Nephron progenitor cell (in vitro differentiated cells): ENCODE results near the gene EFNA2.

ENCODE experiments used
- DNase-seq: peaks from one replicate; pipeline ENCODE4 v3.0.0; 2021
- H3K27ac Mint-ChIP-seq: 2 replicates; pipeline ENCODE4 v1.8.0; 2021; ENCODE audit warnings: mild to moderate bottlenecking, moderate library complexity, mixed read lengths
- H3K27me3 Mint-ChIP-seq: 2 replicates; pipeline ENCODE4 v1.8.0; 2021; ENCODE audit warnings: mild to moderate bottlenecking, low read depth, mixed read lengths; ENCODE audit not compliant: poor library complexity
- H3K36me3 Mint-ChIP-seq: 2 replicates; pipeline ENCODE4 v1.8.0; 2021; ENCODE audit warnings: low read depth, mixed read lengths
- H3K4me1 Mint-ChIP-seq: 2 replicates; pipeline ENCODE4 v1.8.0; 2021; ENCODE audit warnings: mixed read lengths
- H3K4me3 Mint-ChIP-seq: 2 replicates; pipeline ENCODE4 v1.8.0; 2021; ENCODE audit warnings: mild to moderate bottlenecking, moderate library complexity, mixed read lengths
- H3K9me3 Mint-ChIP-seq: 2 replicates; pipeline ENCODE4 v1.8.0; 2021; ENCODE audit warnings: mild to moderate bottlenecking, moderate library complexity, mixed read lengths
- TF ChIP-seq, protein P1 (sequence below): fragments of 200-600 bp; sonication (generic); IDR thresholded peaks from 2 replicates; pipeline ENCODE4 v1.5.0; 2021; ENCODE audit warnings: antibody characterized with exemption

The EFNA2 gene

DNA sequence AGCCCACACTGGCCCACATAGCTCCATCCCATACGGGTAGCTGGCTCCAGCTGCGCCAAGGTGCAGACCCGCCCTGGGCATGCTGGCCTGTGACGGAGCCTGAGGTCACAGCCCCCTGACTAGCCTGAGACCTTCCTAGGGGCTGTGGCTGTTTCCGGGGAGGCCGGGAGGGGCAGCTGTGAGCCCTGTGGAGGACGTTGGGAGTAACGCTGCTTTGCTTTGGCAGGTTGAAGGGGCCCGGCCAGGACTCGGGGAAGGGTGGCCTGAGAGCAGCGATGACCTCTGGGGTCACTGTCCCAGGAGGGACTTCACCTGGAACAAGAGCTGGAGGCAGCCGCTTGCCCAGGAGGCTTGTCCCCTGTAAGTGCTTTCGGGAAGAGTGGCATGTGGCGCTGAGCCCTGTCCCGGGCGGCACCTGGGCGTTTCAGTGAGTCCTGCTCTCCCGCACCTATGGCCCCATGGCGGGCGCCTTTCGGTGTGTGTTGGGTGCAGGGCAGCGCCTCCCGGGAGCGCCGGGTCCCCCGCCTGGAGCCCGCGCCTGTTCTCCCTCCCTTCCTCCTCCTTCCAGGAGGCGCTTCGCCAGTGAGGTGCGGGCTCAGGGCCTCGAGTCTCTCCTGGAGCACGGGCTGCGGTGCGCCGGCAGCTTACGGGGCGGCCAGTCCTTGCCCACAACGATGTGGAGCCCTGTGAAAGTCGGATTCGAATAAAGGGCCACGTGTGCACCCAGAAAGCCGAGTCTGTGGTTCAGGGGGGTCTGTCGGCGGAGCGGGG lies 11.4 kb upstream of the EFNA2 start:
- Mint-ChIP-seq H3K27ac (peak overlapping the region; percentile 95), H3K27me3 (peaks cover 3% of the 10 kb centered on the region), H3K4me3 (peak overlapping the region; percentile 72), H3K4me1 (peaks cover 54% of the 10 kb centered on the region), H3K9me3 (no peaks in the 10 kb centered on the region), H3K36me3 (peaks cover 38% of the 10 kb centered on the region)
- no peak for DNase-seq
- TF ChIP-seq, protein P1, sequence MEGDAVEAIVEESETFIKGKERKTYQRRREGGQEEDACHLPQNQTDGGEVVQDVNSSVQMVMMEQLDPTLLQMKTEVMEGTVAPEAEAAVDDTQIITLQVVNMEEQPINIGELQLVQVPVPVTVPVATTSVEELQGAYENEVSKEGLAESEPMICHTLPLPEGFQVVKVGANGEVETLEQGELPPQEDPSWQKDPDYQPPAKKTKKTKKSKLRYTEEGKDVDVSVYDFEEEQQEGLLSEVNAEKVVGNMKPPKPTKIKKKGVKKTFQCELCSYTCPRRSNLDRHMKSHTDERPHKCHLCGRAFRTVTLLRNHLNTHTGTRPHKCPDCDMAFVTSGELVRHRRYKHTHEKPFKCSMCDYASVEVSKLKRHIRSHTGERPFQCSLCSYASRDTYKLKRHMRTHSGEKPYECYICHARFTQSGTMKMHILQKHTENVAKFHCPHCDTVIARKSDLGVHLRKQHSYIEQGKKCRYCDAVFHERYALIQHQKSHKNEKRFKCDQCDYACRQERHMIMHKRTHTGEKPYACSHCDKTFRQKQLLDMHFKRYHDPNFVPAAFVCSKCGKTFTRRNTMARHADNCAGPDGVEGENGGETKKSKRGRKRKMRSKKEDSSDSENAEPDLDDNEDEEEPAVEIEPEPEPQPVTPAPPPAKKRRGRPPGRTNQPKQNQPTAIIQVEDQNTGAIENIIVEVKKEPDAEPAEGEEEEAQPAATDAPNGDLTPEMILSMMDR = no peak

GRCh38 chr19:1274852-1275259 lies 10.8 kb upstream of the EFNA2 start:
- Mint-ChIP-seq H3K27me3 (peaks cover 3% of the 10 kb centered on the region), H3K36me3 (peaks cover 38% of the 10 kb centered on the region), H3K4me1 (peaks cover 56% of the 10 kb centered on the region), H3K27ac (peak overlapping the region; percentile 94), H3K9me3 (no peaks in the 10 kb centered on the region), H3K4me3 (peak overlapping the region; percentile 72)
- no peak for DNase-seq
- TF ChIP-seq, protein P1 = no peak

DNA sequence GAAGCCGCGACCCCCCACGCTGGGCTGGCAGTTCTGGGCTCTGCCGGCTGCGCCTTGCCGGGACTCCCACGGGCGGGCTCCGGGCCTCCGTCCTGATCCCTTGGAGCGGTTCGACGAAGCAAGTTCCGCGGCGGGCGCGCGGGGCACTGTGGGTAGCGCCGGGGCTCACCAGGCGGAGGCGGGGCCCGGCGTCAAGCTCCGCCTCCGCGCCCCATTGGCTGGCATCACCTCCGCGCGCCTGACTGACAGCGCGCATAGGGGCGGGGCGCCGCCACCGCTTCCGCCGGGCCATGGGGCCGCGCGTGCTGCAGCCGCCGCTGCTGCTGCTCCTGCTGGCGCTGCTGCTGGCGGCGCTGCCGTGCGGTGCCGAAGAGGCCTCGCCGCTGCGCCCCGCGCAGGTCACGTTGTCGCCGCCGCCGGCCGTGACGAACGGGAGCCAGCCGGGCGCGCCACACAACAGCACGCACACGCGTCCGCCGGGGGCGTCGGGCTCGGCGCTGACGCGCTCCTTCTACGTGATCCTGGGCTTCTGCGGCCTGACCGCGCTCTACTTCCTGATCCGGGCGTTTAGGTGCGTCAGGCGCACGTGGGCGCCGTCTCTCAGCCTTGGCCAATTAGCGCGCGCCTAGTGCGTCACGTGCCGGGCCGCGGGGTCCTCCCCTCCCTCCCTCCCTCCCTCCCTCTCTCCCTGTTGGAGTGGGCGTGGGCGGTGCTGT lies 10.3 kb upstream of the EFNA2 start, which contains the start of gene FAM174C:
FAM174C (plus strand) TSS at position 271 of the 716 bp plus-strand sequence; CDS start at position 291, 20 bp downstream.
- Mint-ChIP-seq H3K27me3 (peaks cover 3% of the 10 kb centered on the region), H3K27ac (peak within 1 kb of the TSS; percentile 99), H3K4me1 (peaks cover 56% of the 10 kb centered on the region), H3K9me3 (no peaks in the 10 kb centered on the region), H3K4me3 (peak within 1 kb of the TSS; percentile 85), H3K36me3 (peaks cover 32% of the 10 kb centered on the region)
- TF ChIP-seq, protein P1 = no peak
- DNase-seq = peak; percentile 93

DNA sequence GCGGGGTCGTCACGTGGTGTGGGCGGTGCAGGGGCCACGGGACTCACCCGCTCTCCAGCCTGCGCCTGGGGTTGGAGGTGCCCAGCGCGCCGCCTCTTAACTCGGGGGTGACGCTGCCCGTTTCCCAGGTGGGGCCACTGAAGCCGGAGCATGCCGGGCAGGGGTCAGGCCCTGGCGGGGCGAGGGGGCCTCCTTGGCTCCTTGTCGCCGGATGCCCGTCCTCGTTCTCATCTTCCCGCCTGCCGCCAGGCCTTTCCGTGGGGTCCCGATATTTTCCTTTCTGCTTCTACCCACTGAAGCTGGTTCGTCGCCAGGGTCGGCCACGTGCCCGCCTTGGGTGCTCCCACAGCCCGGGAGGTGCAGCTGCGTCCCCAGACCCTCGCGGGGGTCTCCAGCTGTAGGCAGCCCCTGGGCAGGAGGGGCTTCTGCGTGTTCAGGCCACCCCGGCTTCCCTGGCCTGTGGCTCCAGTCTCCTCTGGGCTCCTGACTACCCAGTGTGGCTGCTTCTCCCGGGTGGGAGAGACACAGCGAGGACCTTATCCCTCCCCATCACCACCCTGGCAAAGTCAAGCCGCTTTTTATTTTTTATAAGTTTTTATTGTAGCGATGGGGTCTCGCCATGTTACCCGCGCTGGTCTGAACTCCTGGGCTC lies 9.6 kb upstream of the EFNA2 start:
- no peak for DNase-seq
- Mint-ChIP-seq H3K27ac (peak overlapping the region; percentile 99), H3K9me3 (no peaks in the 10 kb centered on the region), H3K4me1 (peaks cover 52% of the 10 kb centered on the region), H3K36me3 (peaks cover 25% of the 10 kb centered on the region), H3K4me3 (peak overlapping the region; percentile 85), H3K27me3 (peaks cover 3% of the 10 kb centered on the region)
- TF ChIP-seq, protein P1 = no peak

DNA sequence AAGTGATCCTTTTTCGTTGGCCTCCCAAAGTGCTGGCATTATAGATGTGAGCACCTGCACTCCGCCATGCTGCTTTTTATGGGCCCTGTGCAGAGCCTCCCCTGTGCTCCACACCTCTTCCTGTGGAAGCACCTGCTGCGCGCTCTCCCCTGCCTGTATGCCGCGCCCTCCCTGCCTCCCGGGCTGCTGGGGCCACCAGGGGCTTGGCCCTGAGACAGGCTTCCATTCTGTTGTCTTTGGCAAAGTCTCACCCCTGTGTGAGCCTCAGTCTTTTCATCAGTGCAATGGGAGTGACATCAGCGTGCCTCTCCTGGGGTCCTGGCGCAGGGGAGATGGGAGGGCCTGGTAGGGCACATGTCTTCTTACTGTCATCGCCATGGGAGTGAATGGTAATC lies 9.0 kb upstream of the EFNA2 start:
- peak overlapping the region; percentile 95 for H3K27ac Mint-ChIP-seq
- H3K36me3 Mint-ChIP-seq = peaks cover 22% of the 10 kb centered on the region
- H3K4me1 Mint-ChIP-seq = peaks cover 47% of the 10 kb centered on the region
- TF ChIP-seq, protein P1 = no peak
- DNase-seq = no peak
- H3K9me3 Mint-ChIP-seq = no peaks in the 10 kb centered on the region
- H3K4me3 Mint-ChIP-seq = peak overlapping the region; percentile 74
- peaks cover 6% of the 10 kb centered on the region for H3K27me3 Mint-ChIP-seq
